ENCODE data around the gene DCD.
"Not testable (repeated sequence)": the region's sequence is repeated elsewhere in the genome, so short reads cannot be mapped to it uniquely, and the experiment has no call there.

DCD gene

GRCh38 chr12:54653025-54653424, 4.9 kb upstream of the DCD start:
- no peak for DNase-seq (ENCODE audit: low read depth, low spot score)

GRCh38 chr12:54650889-54651288, 2.7 kb upstream of the DCD start:
- no peak for DNase-seq (ENCODE audit: low read depth, low spot score)

DNA sequence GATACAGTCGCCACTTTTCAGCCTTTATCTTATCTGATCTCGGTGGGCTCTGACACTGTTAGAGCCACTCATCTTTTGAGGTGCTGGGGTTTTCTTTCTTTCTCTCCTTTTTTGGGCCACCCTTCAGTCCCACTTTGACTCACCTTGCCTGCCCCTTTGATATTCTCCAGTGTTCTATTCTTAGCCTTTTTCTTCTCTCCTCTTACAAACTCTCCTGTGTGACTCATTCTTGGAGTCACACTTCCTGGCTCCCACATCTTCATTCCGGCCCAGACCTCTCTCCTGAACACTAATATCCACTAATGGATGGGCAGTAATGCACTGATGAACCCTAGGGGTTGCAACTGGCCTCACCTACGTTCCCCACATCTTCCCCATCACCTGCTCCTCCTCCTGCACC, 2.2 kb upstream of the DCD start:
- no peak for DNase-seq (ENCODE audit: low read depth, low spot score)

- no peak for DNase-seq (ENCODE audit: low read depth, low spot score)
These were observed 1.7 kb upstream of the DCD start for GRCh38 chr12:54649825-54650224.

DNA sequence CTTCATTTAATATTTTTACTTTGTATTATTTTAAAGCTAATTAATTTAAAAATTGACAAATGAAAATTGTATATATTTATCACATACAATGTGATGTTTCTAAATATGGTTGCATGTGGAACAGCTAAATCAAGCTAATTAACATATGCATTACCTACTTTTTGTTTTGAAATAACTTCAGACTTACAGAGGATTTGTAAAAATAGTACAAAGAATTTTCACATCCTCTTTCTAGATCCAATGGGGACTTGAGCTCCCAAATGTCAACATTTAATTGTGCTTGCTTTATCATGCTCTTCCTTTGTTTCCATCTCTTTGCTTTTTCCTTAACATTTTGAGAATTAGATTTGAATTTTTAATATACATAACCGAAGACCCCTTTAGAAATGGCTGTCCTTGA, 6.6 kb downstream of the DCD start:
- DNase-seq (ENCODE audit: low read depth, low spot score), result no peak

- DNase-seq (ENCODE audit: low read depth, low spot score), result no peak
These were observed 7.1 kb downstream of the DCD start for GRCh38 chr12:54641089-54641488.

DNA sequence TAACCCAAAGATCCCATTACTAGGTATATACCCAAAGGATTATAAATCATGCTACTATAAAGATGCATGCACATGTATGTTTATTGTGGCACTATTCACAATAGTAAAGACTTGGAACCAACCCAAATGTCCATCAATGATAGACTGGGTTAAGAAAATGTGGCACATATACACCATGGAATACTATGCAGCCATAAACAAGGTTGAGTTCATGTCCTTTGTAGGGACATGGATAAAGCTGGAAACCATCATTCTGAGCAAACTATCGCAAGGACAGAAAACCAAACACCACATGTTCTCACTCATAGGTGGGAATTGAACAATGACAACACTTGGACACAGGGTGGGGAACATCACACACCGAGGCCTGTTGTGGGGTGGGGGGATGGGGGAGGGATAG, 9.1 kb downstream of the DCD start:
- DNase-seq (ENCODE audit: low read depth, low spot score), result not testable (repeated sequence)

DNA sequence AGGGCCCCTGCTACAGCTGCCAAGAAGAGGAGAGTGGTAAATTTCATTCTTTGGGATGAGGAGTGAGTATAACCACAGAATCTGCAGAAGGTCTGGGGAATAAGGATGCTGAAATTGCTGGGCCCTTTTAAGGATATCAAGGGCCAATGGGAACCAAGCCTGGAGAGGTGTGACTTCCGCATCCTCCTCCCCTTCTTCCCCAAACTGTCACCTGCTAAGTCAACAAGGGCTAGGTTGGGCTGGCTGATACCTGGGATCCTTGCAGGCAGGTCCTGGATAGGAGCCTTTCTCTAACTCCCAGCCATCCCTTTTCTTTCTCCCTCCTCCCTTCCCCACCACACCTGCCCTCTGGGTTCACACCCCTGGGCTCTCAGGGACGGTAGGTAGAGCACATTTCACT, 13.4 kb downstream of the DCD start, which contains the start of gene LACRT:
TSS of gene LACRT (minus strand) at position 101 of the 400 bp plus-strand sequence. CDS start at position 47, 54 bp downstream.
- no peak for DNase-seq (ENCODE audit: low read depth, low spot score)

DNA sequence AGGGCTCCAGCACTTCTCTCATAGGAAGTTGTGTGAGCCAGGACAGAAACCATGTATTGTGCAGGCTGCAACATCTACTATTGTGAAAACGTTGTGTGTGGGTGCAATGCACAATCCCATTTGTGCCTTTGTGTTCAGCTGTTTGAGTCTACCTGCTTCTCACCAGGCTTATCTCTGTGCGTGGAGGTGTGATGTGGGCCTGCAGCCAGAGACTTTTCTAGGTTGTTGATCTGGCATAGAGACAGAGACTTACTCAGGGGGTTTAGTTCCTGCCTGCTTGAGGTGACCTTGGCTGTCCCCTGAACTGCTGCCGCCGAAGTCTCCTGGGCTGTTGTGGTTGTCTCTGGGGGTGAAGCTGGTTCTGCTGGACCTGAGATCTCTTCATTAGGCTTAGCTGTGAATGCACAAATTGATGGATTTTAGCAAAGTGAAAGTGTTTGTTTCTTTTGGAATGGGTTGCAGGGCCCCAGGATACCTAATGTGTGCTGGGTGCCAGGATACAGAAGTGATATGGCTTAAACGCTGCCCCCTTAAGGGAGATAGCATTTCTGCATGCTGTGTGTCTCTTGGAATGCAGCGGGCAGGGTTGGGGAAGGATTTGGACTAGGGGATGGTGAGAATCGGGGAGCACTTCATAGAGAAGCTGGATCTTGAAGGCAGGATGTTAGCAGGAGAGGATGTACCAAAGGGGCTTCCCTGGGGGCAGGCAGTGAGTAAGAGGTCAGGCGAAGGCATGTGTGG, 16.0 kb downstream of the DCD start:
- no peak for DNase-seq (ENCODE audit: low read depth, low spot score)

- DNase-seq (ENCODE audit: low read depth, low spot score), result no peak
These were observed 16.6 kb downstream of the DCD start for GRCh38 chr12:54631551-54631950.

GRCh38 chr12:54629925-54630324, 18.2 kb downstream of the DCD start:
- DNase-seq (ENCODE audit: low read depth, low spot score), result no peak

DNA sequence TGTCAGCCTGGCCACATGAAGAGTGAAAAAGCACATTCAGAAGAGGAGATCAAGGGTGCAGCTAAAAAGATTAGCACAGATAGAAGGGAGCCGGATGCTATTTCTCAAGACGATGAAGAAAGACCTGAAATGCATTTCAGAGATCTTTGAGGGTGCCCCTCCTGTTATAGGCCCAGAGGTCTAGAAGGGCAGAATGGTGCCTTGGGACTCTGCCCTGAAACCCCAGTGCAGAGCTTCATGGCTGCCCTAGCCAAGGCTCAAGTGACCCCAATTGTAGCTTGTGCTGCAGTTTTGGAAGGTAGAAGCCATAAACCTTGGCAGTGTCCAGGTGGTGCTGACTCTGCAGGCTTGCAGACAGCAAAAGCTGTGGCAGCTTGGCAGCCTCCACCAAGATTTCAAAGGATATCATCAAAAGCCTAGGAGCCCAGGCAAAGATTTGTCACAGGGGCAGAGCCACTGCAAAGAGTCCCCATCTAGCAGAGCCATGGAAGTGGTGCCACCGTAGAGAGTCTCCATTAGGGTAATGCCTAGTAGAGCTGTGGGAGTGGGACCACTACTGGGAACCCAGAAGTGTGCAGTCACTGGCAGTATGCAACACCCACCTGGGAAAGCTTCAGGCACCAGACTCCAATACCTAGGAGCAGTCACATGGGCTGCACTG, 19.8 kb downstream of the DCD start:
- DNase-seq (ENCODE audit: low read depth, low spot score), result no peak

DNA sequence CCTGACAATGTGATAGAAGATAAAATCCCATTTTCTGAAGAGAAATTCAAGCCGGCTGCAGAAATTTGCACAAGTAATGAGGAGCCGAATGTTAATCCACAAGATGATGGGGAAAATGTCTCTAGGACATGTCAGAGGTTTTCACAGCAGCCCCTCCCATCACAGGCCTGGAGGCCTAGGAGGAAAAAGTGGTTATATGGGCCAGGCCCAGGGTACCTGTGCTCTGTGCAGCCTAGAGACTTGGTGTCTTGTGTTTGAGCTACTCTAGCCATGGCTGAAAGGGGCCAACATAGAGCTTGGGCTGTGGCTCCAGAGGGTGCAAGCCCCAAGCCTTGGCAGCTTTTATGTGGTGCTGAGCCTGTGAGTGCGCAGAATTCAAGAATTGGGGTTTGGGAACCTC, 20.9 kb downstream of the DCD start:
- no peak for DNase-seq (ENCODE audit: low read depth, low spot score)

- DNase-seq (ENCODE audit: low read depth, low spot score), result no peak
These were observed 22.6 kb downstream of the DCD start for GRCh38 chr12:54625598-54625997.

DNA sequence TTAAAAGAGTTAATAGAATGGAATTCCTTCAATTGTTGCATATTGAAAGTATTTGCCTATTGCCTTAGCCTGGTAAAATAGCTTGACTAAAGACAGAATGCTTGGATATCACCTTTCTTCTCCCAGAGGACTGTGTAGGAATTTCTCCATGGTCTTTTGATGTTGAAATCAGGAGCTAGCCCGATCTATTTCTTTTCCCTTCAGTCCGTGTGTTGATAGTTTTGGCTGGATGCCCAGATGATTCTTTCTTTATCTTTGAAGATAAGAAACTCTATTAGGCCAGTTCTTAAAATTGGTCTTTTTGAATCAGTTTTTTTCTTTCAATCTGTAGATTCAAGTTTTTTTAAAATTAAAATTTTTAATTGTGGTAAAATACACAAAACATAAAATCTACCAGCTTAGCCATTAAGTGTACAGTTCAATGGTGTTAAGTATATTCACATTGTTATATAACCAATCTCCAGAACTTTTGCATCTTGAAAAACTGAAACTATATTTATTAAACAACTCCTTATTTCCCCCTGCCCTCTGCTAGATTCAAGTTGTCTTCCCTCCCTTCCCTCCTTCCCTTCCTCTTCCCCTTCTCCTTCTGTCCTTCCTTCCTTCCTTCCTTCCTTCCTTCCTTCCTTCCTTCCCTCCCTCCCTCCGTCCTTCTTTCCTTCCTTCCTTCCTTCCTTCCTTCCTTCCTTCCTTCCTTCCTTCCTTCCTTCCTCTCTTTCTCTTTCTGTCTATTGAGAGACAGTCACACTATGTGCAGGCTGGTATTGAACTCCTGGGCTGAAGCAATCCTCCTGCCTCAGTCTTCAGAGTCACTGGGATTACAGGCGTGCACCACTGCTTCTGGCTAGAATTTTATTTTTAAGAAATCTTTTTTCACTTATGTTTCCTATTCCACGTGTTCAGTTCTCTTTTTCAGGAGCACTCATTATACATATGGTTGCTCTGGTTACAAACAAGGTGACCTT, 23.6 kb downstream of the DCD start:
- DNase-seq (ENCODE audit: low read depth, low spot score), result no peak

DNA sequence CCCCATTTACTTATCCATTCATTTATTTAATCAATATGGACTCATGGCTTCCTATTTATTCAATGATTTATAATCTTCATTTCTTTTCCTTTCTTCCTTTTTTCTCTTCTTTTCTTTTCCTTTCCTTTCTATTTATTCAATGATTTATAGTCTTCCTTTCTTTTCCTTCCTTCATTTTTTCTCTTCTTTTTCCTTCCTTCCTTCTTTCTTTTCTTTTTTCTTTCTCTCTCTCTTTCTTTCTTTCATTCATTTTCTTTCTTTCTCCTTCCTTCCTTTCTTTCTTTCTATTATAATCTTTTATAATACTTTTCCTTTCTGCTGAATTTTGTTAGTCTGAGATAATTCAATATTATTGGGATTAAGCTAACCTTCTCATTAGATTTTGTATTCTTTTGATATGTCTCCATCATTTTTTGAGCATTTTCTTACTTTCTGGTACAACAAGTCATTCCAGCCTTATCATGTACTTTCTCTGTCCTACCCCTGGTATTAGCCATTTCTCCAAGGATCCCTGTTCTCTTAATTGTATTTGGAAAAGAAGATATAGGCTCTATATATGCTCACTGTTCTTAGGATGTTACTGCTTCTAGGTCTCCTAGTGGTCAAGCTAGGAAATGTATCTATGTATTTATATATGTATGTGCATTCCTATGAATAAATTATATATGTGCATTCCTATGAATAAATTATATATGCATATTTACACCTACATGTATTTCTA, 25.5 kb downstream of the DCD start:
- DNase-seq (ENCODE audit: low read depth, low spot score), result no peak

DNA sequence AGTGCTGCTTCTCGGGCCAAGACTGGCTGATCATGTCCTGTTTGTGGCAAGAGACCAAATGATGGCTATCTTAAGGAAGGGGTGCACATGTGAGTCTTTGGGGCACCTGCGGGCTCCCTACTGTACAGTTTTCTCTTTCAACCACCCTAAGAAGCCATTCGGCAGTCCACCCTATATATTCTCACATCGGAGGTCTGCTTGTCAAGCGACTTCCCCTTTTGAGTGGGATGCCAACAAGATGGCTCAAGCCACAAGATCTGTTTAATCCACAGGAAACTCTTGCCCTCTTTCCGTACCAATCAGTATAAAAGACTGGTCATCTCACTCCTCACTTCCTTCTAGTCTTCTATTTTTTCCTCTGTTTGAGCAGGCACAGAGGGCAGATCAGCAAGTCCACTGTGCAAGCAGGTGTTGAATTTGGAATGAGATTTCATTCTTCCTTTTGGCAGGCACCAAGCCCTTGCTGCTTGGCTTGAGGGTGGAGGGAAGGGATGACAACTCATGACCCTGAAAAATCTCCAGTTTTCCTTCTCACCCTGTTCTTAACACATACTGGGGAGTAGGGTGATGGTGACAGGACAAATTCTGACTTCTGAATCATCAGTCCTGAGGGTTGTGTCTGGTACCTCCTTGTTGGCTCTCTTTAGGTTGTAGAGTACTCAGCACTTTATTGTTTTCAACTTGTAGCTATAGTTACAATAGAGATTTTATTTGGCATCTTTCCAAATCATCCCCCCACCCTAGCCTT, 31.1 kb downstream of the DCD start:
- DNase-seq (ENCODE audit: low read depth, low spot score), result no peak

GRCh38 chr12:54612225-54612750, 35.9 kb downstream of the DCD start:
- DNase-seq (ENCODE audit: low read depth, low spot score), result no peak

GRCh38 chr12:54611715-54612149, 36.4 kb downstream of the DCD start:
- DNase-seq (ENCODE audit: low read depth, low spot score), result no peak

DNA sequence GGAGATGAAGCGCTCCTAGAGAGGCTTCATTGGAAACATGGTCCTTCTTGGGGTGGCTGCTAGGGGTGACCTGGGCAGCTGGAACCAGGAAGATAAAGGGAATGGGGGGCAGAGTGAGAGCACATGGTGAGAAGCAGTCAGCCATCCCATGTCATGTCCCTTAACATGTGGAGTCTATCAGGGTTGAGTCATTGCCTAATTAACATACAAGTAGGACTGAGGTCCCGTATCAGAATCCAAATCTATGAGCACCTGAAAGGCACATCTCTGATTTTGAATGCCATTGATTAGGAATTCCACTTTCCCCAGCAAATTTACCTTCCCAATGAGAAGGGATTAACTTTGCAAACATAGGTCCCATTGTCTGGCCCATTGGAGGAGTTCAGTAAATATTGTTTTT, 39.4 kb downstream of the DCD start:
- no peak for DNase-seq (ENCODE audit: low read depth, low spot score)

- DNase-seq (ENCODE audit: low read depth, low spot score), result no peak
These were observed 40.0 kb downstream of the DCD start for GRCh38 chr12:54608156-54608555.
